ENCODE results near the gene CSTF2.
"Not testable (repeated sequence)": the region's sequence is repeated elsewhere in the genome, so short reads cannot be mapped to it uniquely, and the experiment has no call there.

Gene CSTF2, protein sequence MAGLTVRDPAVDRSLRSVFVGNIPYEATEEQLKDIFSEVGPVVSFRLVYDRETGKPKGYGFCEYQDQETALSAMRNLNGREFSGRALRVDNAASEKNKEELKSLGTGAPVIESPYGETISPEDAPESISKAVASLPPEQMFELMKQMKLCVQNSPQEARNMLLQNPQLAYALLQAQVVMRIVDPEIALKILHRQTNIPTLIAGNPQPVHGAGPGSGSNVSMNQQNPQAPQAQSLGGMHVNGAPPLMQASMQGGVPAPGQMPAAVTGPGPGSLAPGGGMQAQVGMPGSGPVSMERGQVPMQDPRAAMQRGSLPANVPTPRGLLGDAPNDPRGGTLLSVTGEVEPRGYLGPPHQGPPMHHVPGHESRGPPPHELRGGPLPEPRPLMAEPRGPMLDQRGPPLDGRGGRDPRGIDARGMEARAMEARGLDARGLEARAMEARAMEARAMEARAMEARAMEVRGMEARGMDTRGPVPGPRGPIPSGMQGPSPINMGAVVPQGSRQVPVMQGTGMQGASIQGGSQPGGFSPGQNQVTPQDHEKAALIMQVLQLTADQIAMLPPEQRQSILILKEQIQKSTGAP

DNA sequence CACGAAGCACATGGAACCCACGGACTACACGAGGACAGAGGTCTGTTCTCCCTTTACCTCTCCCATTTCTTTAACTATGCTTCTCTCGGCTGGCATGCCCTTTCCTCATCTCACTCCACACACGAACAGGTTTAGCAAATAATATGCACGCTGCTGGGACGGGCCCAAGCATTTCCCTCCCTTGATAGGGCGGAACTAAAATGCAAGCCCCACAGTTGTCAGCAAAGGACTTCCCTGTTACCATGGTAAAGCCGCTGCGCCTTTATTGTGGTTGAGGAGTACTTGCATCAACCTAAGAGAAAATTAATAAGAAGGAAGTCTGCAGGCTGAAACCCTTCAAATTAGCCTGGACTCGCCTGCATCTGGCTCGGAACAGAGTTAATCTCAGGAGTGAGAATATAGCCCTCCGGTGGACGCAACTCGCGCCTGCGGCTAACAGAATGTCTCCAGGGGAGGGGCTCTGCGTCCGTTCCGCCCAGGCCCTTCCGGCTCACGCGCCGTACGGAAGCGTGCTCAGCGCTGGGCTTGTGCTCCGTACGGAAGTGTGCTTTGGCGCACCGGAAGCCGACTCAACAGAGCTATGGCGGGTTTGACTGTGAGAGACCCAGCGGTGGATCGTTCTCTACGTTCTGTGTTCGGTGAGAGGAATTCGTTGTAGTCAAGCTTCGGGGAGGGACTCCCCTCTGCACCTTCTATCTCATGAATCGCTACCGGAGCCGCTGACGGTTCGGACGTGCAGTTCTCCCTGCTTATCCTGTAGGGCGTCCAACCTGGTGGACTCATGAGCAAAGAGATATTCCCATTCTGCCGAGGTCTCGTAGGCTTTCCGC lies at the start of gene CSTF2:
Gene CSTF2, plus strand, starts transcription at position 555 of the 830 bp plus-strand sequence. Its CDS starts 26 bp downstream, at position 581.
- DNase-seq (ENCODE audit: low read depth) = peak; percentile 63

- not testable (repeated sequence) for DNase-seq (ENCODE audit: low read depth)
These were observed 23.8 kb upstream of the CSTF2 start for GRCh38 chrX:100796371-100796770.

- DNase-seq (ENCODE audit: low read depth) = no peak
These were observed 22.8 kb upstream of the CSTF2 start for GRCh38 chrX:100797359-100797758.

GRCh38 chrX:100798484-100799214 lies 21.5 kb upstream of the CSTF2 start:
- DNase-seq (ENCODE audit: low read depth) = no peak

DNA sequence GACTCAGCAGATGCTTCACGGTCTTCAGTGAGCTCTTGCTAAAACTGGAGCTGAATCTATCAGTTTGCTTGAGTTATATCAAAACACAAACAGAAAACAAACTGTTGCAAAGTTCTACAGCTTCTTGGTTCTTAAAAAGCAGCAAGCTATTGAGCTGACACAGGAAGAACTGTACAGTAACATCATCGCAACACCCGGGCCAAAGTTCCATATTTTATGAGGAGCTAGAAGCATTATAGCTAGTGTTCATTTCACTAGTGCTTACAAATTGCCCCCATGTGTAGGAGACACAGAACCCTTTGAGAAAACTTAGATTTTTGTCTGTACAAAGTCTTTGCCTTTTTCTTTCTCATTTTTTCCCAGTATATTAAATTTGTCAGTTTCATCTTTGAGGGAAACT lies 17.3 kb upstream of the CSTF2 start:
- no peak for DNase-seq (ENCODE audit: low read depth)

GRCh38 chrX:100804780-100805179 lies 15.4 kb upstream of the CSTF2 start:
- no peak for DNase-seq (ENCODE audit: low read depth)

DNA sequence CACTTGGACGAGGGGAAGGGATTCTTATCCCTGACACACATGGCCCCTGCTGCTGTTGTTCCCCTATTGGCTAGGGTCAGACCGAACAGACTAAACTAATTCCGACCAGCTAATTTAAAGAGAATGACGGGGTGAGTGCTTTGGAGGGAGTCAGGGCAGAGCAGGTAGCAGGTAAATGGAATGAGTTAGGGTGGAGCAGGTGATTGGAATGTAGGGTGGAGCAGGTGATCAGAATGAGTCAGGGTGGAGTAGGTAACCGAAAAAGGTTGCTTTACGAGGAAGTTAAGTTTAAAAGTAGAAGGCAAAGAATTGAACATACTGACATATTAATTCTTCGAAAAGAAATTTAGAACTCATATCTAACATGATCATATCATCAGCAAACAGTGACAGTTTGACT lies 11.9 kb upstream of the CSTF2 start:
- DNase-seq (ENCODE audit: low read depth) = not testable (repeated sequence)

- no peak for DNase-seq (ENCODE audit: low read depth)
These were observed 7.7 kb upstream of the CSTF2 start for GRCh38 chrX:100812216-100813158.

DNA sequence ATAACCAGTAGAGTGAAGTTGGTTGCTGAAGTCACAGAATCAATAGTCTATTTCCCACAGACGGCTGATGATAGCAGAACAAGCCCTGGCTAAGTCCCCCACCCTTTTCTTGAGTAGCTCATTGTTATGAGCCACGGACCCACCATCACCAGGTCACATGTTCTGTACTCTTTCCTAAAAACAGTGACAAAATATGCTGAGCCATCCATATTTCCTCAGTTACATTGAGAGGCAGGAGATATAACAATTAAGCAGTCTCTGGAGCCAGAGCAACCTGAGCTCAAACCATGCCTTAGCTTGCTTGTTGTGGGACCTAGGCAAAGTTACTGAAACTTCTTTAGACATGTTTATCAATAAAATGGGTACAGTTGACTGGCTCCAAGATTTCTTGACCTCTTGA lies 2.9 kb upstream of the CSTF2 start:
- DNase-seq (ENCODE audit: low read depth) = no peak

GRCh38 chrX:100819534-100819836 lies 706 bp upstream of the CSTF2 start:
- no peak for DNase-seq (ENCODE audit: low read depth)

- peak; percentile 1 for DNase-seq (ENCODE audit: low read depth)
These were observed 9.5 kb downstream of the CSTF2 start for GRCh38 chrX:100829730-100830129.

DNA sequence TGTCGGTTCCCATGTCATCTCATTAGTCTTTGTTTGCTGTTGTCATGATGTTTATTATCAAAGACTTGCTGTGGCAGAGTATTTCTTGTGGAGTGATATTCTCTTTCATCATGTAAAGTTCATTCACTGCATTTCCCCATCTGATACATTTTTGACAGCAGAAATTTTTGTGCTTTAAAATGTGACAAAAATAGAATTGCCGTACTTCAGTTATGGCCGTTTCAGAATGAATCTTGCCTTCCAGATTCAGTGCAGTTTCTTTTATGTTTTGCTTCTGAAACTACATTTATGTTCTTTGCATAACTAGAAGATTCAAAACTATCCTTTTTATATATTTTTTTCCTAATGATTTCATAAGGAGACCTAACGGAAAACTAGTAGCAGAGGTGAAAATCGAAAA lies 10.0 kb downstream of the CSTF2 start:
- no peak for DNase-seq (ENCODE audit: low read depth)

DNA sequence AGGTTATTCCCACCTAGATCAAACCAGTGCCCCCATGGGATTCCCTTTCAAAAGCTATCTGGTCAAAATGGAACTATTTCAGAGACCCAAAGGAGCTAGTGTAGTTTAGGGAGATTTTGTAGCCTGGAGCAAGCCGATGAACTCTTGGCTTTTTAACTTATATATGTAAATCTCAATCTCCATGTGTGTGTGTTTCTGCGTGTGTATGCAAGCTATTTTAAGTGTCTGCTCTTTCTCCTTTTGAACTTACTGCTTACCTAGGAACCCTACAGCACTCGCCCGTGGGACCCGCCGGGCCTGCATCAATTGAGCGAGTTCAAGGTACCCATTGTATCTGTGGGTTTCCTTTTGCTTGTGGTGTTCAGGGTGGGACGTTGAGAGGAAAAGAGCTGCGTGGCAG lies 10.4 kb downstream of the CSTF2 start:
- no peak for DNase-seq (ENCODE audit: low read depth)

- DNase-seq (ENCODE audit: low read depth) = no peak
These were observed 11.2 kb downstream of the CSTF2 start for GRCh38 chrX:100831219-100831946.

DNA sequence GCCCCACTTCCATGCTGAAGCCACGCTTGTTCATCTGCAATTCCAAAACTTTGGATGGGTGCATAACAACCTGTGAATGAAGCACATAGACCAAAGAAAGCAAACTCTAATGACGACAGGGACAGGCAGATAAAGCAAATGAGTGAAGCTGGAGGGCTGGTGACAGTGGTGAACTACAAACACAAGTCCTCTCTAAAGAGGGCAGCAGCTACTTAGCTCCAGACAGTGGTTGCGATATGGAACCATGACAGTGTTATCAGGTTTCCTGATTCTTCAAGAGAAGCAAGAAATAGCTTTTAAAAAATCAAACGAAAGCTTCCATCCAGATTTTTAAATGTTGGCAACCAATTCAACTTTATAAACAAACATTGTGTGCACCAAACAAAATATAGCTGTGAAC lies 30.1 kb downstream of the CSTF2 start:
- DNase-seq (ENCODE audit: low read depth) = no peak

DNA sequence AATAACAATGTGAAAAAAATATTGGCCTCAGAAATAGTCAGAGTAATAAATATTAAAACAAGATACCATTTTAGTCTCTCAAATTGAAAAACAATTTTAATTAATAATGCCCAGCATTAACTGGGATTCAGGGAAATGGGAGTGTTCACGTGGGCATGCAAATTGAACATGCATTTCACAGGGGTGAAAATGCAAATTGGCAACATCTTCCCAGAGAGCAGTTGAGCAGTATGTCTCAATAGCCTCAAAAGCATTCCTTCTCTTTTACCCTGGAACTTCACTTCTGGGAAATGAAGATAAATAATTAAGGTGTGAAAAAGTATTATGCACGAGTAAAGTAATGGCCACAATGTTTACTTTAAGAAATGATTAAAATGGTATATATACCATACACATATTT lies 32.6 kb downstream of the CSTF2 start:
- DNase-seq (ENCODE audit: low read depth) = no peak

GRCh38 chrX:100863326-100863864 lies 43.2 kb downstream of the CSTF2 start:
- DNase-seq (ENCODE audit: low read depth) = no peak

GRCh38 chrX:100864657-100865391 lies 44.6 kb downstream of the CSTF2 start:
- no peak for DNase-seq (ENCODE audit: low read depth)

GRCh38 chrX:100868273-100868672 lies 48.1 kb downstream of the CSTF2 start:
- DNase-seq (ENCODE audit: low read depth) = no peak

- no peak for DNase-seq (ENCODE audit: low read depth)
These were observed 50.3 kb downstream of the CSTF2 start for GRCh38 chrX:100870527-100870926.
